ENCODE measurements around the gene CTCF.

CTCF gene

DNA sequence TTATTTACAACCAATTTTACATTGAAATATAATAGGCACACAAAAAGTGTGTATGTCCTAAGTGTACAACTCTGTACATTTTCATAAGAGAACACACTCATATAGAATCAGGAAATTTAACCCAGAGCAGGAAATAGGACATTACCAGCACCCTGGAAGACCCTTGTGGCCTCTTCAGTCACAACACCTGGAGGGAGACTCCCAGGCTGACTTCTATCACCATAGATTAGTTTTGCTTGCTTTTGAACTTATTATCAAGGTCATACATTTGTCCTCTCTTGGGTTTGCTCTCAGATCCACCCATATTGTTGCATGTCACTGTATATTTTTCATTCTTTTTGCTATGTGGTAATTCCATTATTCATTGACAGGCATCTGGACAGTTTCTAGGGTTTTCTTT lies 27.9 kb upstream of the CTCF start:
- no peak for DNase-seq

DNA sequence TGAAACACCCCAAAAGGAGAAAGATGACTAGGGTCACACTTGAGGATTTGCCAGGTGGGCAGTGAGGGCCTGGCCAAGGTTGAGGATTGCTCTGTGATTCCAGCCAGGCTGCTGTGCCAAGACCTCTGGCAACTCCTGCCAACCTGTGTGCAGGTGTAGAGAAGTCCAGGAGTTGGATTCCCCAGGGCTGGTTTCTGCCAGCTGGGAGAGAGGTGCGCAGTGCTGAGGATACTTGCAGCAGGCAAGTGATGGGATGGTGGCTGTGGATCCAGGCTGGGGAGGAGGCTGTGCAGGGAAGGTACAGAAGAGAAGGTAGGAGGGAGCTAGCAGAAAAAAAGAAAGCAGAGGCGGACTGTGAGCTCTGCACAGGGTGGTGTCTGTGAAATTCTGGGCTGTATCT lies 27.1 kb upstream of the CTCF start:
- DNase-seq: no peak

DNA sequence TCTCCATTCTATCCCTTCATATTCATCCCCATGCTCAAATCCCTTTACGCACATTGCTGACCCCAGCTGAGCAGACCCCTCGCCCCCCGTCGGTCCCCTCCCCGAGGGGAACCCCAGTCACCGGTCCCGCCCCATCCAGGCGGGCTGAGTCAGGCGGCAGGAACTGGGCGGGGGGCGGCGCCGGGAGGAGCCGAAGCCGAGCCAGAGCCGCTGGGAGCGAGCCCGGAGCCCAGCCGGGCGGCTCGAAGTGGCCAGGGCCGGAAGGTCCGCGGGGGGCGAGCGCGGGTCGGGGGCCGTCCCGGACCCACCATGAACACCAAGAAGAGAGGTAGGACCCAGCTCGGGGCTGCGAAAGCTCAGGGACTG lies 25.1 kb upstream of the CTCF start:
- DNase-seq: no peak

DNA sequence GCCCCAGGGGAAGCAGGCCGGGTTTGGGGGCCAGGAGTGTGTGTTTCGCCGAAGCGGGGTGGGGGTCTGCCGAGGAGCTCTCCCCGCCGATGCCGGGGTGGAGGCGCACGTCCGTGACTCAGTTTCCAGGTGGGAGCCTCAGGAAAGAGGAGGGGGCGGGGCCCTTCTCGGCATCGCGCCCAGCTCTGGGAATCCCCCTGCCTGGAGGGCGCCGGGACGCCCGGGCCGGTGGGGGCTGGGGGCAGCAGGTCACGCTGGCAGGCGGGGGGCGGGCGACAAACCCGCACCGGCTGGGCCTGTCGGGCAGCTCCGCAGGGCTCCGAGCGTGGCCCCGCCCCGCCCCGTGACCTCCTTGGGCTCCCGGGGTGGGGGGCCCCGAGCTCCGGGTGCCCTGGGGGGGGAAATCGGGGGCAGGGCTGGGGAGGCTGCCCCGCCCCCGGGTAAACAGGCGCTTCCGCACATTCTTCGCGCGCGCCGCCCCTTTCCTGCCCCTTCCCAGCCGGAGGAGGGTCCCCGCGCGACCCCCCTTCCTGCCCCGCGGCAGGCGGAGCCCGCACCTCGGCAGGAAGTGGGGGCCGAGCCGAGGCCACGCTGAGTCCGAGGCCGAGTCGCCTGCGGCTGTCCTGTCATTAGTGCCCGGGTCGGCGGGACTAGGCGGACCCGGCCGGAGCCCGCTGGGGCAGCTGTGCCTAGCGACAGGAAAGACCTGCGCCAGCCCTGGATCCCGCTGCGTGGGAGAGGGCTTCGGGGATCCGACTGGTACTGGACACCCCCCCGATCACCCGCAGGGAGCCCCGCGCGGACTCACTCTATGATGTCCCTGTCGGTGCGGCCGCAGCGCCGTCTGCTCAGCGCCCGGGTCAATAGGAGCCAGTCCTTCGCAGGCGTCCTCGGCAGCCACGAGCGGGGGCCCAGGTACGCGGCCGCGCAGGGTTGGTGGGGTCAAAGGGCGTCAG lies 24.4 kb upstream of the CTCF start:
- DNase-seq: no peak

DNA sequence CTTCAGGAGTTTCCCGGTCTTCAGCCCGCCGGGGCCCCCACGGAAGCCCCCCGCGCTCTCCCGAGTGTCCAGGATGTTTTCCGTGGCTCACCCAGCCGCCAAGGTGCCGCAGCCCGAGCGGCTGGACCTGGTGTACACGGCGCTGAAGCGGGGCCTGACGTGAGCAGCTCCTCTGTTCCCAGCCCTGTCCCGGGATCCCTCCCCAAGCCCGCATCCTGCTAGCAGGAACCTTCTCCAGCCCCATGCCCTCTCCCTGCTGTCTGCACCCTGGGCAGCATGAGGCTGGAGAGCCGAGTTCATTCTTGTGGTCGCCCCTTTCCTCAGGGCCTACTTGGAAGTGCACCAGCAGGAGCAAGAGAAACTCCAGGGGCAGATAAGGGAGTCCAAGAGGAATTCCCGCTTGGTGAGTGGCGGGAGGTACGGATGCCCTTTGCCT lies 23.6 kb upstream of the CTCF start:
- DNase-seq: no peak

DNA sequence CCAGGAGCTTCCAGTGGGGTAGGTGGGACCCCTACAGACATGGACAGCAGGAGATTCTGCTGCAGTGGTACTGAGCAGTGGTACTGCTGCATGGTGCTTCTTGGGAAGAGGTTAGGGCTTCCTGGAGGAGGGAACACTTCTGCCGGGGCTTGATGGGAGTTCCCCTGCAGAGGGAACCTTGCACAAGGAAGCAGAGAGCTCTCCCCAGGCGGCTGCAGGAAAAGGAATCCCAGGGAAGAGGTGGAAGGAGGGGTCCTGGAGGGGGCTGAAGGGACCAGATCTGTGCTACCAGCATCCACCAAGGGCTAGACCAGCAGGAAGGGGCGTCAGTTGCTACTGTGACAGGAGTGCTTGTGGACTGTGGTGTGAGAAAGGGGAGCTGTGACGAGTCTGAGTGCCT lies 23.1 kb upstream of the CTCF start:
- no peak for DNase-seq

DNA sequence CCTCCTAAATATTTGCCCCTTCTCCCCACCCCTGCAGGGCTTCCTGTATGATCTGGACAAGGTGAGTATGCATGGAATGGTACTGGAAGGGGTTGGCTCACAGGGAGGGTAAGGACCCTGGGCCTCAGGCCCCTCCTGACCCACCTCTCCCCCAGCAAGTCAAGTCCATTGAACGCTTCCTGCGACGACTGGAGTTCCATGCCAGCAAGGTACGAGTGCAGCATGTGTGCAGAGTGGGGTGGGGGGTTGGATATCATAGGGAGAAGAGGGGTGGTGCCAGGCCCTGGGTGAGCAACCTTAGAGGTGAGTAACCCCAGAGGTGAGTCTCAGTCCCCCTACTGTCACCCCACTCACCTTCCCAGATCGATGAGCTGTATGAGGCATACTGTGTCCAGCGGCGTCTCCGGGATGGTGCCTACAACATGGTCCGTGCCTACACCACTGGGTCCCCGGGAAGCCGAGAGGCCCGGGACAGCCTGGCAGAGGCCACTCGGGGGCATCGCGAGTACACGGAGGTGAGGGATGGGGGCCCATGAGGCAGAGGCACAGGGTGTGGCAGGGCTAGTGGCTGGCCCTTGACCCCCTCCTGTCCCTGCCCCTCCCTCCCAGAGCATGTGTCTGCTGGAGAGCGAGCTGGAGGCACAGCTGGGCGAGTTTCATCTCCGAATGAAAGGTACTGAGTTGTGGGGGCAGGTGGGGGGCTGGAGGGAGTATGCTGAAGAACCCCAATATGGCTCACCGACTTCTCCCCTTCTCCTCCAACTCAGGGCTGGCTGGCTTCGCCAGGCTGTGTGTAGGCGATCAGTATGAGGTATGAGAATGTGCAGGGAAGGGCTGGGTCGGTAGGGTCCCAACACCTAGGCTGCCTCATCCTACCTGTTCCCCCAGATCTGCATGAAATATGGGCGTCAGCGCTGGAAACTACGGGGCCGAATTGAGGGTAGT lies 22.4 kb upstream of the CTCF start:
- no peak for DNase-seq

DNA sequence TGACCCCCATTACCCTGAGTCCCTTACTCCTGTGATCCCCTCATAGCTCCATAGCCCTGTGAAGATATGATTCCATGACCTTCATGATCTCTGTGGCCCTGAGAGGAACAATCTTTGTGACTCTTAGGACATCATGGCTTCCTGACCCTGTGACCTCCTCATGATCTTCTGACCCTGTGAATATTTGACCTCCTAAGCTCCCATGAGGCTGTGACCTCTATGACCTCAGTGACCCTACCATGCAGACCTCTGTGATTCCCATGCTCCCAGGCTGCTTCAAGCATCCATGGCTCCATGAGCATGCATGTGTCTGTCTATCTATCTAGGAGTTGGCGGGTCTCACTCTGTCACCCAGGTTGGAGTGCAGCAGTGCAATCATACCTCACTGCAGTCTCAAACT lies 21.6 kb upstream of the CTCF start:
- no peak for DNase-seq

DNA sequence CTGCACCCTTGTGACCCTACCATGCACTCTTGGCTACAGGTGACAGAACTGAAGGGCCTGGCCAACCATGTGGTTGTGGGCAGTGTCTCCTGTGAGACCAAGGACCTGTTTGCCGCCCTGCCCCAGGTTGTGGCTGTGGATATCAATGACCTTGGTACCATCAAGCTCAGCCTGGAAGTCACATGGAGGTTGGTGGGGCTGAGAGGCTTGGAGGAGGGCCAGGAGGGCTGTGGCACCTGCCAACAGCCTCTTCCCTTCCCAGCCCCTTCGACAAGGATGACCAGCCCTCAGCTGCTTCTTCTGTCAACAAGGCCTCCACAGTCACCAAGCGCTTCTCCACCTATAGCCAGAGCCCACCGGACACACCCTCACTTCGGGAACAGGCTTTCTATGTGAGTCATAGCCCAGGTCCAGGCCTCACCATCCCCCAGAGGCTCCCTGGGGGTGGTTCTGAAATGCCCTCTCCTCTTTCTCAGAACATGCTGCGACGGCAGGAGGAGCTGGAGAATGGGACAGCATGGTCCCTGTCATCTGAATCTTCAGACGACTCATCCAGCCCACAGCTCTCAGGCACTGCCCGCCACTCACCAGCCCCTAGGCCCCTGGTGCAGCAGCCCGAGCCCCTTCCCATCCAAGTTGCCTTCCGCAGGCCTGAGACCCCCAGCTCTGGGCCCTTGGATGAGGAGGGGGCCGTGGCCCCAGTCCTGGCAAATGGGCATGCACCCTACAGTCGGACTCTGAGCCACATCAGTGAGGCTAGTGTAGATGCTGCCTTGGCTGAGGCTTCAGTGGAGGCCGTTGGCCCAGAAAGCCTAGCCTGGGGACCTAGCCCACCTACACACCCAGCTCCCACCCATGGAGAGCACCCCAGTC lies 20.7 kb upstream of the CTCF start:
- DNase-seq: no peak

DNA sequence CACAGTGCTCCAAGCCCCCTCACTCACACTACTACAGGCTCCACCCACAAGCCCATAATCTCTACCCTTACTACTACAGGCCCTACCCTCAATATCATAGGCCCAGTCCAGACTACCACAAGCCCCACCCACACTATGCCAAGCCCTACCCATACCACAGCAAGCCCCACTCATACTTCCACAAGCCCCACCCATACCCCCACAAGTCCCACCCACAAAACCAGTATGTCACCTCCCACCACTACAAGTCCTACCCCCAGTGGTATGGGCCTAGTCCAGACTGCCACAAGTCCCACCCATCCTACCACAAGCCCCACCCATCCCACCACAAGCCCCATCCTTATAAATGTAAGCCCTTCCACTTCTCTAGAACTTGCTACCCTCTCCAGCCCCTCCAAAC lies 19.9 kb upstream of the CTCF start:
- no peak for DNase-seq

DNA sequence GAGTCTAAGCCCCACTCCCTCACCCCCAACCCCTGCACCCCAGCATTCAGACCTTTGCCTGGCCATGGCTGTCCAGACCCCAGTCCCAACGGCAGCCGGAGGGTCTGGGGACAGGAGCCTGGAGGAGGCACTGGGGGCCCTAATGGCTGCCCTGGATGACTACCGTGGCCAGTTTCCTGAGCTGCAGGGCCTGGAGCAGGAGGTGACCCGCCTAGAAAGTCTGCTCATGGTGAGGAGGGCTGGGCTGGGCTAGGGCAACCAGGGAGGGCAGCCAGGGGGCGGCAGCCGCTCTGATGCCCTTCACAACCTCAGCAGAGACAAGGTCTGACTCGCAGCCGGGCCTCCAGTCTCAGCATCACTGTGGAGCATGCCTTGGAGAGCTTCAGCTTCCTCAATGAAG lies 19.3 kb upstream of the CTCF start:
- no peak for DNase-seq

DNA sequence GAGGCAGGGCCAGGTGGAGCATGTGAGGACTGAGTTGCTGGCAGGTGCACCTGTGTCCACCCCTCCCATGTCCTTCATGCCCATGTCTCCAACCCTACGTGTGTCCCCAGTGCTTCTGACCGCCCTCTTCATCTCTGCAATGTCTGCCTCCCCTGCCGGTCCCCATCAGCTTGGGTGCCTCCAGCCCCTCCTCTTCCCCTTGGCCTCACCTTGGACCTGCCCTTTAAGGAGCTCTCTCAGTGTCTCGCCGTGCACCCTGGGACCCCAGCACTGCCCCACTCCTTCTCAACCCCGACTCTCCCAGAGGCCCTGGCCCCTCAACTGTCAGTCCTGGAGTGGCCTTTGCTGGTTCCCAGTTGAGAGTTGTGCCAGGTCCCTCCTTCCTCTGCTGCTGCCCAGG lies 18.7 kb upstream of the CTCF start:
- no peak for DNase-seq

DNA sequence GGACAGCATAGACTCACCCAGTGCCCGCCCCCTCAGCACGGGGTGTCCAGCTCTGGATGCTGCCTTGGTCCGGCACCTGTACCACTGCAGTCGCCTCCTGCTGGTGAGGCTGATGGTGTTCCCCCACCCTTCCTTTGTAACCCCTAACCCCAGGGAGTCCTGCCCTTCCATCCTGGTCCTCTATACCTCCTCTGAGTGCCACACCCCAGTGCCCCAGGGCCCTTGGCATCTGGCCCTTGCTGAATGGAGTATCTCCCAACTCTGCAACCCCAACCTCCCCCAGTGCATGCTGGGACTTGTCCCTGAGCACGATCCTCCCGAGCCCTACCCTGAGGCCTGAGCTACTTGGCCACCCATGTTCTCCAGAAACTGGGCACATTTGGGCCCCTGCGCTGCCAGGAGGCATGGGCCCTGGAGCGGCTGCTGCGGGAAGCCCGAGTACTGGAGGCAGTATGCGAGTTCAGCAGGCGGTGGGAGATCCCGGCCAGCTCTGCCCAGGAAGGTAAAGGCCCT lies 17.9 kb upstream of the CTCF start:
- no peak for DNase-seq

DNA sequence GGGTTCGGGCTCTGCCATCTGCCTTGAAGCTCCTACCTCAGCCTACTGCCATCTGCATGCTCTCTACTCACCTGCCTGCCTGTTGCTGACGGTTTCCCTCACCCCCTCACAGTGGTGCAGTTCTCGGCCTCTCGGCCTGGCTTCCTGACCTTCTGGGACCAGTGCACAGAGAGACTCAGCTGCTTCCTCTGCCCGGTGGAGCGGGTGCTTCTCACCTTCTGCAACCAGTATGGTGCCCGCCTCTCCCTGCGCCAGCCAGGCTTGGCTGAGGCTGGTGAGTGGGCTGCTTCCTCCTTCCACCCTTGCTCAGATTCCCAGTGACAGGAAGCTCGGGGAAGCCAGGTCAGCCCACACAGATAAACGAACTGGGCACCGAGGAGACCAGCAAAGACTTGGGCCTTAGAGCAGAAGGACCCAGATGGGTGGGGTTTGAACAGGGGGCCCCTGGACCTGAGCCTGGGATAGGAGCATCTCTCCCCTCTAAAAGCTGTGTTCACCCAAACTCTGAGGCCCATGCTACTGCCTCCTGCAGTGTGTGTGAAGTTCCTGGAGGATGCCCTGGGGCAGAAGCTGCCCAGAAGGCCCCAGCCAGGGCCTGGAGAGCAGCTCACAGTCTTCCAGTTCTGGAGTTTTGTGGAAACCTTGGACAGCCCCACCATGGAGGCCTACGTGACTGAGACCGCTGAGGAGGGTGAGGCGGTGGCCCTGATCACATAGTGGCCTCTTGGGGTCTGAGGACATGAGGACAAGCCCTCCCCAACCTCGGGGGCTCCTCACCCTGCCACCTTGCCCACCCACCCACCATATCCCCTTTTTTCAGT lies 17.3 kb upstream of the CTCF start:
- DNase-seq: no peak

DNA sequence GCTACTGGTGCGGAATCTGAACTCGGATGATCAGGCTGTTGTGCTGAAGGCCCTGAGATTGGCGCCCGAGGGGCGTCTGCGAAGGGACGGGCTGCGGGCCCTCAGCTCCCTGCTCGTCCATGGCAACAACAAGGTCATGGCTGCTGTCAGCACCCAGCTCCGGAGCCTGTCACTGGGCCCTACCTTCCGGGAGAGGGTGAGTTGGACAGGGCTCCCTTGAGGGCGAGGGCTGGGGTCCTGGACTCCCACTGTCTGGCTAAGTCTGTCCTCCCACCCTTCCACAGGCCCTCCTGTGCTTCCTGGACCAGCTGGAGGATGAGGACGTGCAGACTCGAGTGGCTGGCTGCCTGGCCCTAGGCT lies 16.7 kb upstream of the CTCF start:
- no peak for DNase-seq

DNA sequence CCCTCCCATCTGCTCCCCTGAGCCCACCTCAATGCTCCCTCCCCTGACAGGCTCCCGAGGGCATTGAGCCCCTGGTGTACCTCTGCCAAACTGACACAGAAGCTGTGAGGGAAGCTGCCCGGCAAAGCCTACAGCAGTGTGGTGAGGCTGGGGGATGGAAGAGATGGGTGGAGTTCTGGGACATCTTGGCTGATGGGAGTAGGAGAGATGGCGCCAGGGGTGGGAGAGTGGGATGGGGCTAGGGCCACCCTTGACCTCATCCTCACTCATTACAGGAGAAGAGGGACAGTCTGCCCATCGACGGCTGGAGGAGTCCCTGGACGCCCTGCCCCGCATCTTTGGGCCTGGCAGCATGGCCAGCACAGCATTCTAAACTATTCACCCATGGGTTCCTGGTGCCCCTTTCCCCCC lies 16.2 kb upstream of the CTCF start:
- no peak for DNase-seq

DNA sequence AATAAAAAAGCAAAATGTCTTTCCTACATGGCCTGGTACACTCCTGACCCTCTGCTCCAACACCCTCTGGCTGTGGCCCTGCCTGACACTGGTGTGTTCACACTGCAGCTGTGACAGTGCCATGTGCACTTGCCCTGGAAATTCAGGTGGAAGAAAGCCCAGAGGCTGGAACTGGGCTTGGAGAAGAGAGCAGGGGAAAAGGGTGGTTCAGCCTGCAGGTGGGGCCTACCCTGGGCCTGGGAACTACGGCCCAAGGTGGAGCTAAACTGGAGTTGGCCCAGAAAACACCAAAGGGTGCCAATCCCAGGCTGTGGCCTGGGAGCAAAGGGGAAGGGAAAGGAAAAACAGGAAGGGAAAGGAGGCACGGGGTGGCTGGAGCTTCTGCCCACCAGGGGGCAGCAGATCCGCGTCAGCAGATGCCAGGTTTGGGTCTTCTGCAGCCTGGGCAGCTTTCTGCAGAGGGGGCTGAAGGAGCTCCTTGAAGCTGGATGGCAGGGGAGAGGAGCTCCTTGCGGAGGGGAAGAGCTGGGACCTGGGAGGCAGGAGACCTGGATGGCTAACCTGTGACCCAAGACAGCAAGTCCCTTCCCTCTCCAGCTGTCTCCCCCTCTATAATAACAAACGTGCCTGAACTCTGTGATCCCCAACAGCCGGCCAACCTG lies 15.4 kb upstream of the CTCF start:
- DNase-seq: peak; percentile 37

DNA sequence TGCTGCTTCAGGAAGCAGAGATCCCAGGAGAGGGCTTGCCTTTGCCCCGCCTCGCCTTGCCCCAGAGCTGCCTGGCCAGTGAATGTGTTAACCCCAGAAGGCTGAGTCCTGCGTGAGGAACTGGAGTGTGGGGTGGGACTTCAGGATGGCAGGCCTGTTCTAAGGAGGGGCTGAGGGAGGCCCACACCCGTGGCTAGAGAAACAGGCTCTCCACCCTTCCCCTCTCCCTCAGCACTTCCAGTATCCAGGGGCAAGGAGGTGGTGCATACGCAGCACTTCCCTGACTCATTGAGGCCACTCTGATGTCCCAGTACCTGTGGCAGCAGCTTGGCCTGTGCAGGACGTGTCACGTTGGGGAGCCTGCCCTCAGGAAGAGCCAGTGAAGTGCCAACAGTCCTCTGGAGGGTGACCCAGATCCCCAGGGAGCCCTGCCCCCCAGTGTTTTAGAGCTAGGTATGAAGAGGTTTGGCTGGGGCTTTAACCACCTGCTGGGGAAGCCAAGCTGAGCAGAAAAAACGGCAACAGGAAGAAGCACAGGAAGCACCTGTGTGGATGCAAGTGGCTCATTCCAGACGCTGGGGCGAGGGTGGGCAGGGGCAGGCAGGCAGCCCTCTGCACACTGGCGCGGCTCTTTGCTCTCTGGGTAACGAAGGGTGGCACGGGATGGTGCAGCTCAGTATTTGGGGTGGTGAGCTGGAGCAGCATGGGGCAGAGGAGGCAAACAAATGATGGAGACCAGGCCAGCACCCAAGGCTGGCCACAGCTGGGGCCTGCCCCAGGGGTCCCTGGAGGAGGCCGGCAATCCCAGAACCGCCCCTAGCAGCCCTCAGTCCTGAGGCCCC lies 14.7 kb upstream of the CTCF start:
- DNase-seq: no peak

DNA sequence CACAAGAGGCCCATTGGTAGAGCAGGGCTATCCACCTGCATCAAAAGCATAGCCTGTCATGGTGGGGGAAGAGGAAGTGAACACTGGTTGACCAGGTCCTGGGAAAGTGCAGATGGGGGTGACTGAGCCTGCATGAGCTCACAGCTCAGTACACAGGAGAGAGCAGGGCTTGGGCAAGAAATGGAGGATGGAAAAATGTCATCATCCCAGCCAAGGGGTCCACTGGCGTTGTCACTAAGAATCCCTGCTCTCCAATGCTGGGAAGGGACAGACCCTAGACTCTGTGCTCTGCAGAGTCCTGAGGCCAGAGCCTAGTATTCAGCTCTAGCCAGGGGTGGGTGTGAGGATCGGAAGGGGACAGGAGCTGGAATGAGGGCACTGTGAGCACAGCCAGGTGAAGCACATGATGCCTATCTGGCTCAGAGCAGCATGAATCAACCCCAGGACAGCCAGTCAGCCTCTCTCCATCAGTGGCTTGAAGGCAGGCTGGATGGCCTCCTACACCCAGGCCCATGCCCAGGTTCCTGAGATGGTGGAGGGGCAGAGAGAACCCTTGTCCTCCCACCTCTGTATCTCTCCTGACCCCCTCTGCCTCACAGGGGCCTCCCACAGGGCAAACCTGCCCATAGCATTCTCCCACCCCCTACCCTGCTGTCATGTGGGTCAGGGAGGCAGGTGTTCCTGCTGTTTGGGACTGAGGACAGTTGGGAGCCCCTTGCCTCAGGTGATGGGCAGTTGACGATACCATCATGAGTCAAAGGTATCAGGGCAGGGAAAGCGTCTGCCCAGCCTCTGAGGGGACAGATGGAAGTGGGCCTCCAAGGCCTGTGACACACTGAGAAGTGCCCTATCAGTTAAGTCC lies 13.8 kb upstream of the CTCF start:
- DNase-seq: no peak

Measured in NCI-H1105 treated with DMSO at 0.1 percent for 48 hours (cell line).